NCI-H345 (cell line): Measurements from ENCODE around the gene RSAD2.

Experiments used
- DNase-seq: peaks from one replicate; lab custom pipeline; 2025; lab: John Stamatoyannopoulos, UW

RSAD2 gene

GRCh38 chr2:6905668-6906067 lies 28.1 kb downstream of the RSAD2 start:
- DNase-seq, result no peak

DNA sequence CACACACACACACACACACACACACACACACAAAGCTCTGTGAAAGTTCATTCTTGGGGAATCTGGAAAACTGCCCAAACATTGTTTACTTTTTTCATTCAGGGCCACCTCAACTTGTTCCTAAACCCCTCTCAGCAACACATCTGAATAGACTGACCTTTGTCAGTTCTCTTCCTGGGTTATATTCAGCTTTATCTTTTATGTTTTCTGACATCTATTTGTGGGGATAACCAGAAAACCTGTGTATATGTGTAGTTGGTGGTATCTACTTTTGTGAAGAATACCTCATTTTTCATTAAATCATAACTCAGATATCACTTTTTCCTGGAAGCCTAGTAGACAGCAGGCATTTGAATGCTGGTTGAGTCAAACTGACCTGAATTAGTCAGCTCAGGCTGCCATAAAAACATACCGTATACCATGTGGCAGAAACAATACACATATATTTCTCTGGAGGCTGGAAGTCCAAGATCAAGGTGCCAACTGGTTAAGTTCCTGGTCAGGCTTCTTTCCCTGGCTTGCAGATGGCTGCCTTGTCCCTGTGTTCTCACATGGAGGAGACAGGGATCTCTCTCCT lies 28.7 kb downstream of the RSAD2 start:
- peak; percentile 49 for DNase-seq

DNA sequence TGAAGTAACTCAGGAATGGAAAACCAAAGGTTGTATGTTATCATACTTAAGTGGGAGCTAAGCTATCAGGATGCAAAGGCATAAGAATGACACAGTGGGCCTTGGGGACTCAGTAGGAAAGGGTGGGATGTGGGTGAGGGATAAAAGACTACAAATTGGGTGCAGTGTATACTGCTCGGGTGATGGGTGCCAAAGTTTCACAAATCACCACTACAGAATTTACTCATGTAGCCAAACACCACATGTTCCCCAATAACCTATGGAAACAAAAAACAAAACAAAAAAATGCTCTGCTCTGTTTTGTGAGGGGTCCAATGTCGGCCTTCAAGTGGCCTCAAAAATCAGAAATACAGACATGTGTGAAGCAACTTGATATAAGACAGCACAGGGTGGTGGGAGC lies 30.7 kb downstream of the RSAD2 start:
- DNase-seq, result no peak

DNA sequence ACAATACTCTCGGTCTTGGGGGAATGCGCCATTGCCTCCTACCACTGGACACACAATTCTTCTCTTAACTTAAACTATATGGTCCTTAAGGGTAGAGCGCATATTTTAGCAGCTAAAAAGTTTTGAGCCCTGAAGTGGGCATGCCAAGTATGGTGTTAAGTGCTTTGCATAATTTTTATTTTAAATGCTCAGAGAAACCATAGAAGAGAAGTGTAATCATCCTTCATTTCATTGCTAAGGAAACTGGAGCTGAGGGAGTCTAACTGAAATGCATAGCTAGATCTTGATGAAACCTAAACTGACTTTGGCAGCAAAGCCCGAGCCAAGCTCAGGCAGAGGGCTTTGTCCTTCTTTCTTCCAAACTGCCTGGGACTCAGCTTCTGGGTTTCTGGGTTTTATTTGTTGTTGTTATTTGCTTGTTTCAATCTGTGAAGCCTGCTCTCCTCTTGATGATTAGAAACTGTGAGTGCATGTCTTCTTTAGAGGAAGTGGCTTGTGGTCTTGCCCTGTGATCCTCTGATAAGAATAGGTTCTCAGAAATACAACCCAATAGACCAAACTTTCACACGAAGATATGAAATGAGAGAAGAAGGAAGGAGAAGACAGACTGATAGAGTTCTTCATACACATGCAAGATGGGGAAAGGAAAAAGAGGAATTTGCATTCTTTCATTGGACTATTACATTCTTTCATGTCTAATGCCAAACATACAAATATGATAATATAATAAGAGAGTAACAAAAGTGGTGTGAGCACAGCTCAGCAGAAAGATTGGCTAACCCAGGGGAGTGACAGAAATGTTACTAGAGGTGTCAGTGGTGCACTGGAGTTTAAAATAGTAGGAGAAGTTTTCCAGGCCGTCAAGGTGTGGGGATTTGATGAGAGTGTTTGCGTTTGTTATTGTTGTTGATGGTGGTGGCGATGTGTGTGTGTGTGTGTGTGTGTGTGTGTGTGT lies 32.1 kb downstream of the RSAD2 start:
- DNase-seq, result no peak

DNA sequence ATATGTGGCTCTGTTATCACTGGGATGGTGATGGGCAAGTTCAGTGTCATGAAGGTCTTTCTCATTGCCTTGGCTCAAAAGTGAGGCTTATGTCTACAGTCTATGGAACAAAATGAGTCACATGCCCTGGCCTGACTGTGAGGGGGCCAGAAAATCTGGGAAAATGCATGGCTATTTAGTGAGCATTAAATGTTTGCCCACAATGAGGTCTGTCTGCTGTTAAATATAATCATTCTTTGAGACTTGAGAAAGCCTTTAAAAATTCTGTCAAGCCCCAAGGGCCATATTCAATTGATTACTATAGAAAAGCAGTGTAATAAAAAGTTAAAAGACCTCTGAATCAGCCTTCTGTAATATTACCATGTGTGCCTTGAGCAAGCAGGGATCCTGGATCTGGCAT lies 34.1 kb downstream of the RSAD2 start:
- no peak for DNase-seq

DNA sequence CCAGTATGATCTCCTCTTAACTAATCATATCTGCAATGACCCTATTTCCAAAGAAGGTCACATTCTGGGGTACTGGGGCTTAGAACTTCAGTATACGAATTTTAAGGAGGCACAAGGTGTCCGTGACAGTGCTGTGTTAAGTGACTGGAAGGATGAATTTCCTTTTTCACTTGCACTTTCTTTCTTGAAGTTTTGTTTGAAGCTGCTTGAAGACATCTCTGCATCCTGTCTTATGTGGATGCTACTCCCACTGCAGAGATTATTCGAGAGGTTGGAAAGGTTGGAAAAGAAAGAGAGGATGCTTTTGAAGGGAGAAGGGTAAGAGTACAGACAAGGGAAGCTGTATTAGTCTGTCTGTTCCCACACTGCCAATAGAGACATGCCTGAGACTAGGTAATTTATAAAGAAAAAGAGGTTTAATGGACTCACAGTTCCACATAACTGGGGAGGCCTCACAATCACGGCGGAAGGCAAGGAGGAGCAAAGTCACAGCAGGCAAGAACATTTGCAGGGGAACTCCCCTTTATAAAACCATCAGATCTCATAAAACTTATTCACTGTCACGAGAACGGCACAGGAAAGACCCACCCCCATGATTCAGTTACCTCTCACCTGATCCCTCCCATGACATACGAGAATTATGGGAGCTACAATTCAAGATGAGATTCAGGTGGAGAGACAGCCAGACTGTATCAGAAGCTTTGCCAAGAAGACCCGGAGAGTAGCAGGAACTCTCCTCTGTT lies 36.0 kb downstream of the RSAD2 start:
- no peak for DNase-seq

DNA sequence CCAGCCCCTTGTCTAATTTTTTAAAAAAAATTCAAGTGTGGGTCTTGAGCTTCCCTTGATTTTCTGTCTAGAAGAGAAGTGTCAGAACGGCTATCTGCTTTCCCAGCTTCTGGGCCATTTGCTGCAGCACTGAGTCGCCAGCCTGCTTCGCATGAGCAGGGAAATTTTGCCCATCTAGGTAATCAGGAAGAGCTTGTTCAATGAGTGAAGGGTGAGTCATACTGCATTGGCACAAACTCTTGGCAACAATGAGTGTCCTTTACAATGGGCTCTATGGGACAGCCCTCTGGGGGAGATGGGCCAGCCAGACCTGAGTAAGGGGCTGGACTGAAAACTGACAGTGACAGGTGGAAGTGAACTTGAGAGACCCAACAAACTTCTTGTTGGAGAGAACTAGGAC lies 37.3 kb downstream of the RSAD2 start:
- DNase-seq, result no peak

GRCh38 chr2:6915399-6915798 lies 37.8 kb downstream of the RSAD2 start:
- no peak for DNase-seq

- no peak for DNase-seq
Observed at GRCh38 chr2:6916224-6916623, 38.6 kb downstream of the RSAD2 start.

GRCh38 chr2:6916736-6917070 lies 39.1 kb downstream of the RSAD2 start:
- DNase-seq, result no peak

DNA sequence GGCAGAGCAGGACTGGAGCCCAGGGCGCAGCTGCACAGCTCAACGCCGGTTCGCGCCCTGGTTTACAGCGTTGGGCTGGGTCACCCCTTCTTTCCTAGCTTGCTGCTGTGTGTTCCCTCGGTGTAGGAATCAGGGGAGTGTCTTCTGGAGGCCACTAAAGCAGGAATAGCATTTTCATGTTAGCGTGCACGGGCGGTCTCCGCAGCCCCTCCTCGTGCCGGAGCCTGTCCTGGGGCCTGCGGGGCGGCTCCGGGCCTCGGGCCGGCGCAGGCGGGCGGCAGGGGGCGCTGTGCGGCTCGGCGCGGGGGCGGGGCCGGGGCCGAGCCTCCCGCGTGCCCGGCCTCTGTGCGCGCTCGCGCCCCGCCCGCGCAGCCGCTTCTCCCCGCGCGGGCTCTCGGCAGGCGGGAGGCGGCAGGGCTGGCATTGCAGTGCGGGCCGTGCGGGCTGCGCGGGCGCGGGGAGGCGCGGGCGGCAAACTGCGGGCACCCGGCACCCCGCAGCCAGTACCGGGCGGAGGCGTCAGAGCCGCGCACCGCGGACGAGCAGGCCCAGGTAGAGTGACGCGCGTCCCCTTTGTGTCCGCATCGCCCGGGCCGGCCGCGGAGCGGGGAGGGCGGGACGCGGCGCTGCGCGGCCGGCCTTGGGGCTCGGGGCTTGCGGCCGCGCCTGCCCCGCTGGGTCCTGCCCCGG lies 39.6 kb downstream of the RSAD2 start, which contains the start of gene RNF144A:
Gene RNF144A, plus strand, starts transcription at position 342 of the 690 bp plus-strand sequence. CDS start 79,515 bp downstream, outside the sequence.
- peak; percentile 82 for DNase-seq

DNA sequence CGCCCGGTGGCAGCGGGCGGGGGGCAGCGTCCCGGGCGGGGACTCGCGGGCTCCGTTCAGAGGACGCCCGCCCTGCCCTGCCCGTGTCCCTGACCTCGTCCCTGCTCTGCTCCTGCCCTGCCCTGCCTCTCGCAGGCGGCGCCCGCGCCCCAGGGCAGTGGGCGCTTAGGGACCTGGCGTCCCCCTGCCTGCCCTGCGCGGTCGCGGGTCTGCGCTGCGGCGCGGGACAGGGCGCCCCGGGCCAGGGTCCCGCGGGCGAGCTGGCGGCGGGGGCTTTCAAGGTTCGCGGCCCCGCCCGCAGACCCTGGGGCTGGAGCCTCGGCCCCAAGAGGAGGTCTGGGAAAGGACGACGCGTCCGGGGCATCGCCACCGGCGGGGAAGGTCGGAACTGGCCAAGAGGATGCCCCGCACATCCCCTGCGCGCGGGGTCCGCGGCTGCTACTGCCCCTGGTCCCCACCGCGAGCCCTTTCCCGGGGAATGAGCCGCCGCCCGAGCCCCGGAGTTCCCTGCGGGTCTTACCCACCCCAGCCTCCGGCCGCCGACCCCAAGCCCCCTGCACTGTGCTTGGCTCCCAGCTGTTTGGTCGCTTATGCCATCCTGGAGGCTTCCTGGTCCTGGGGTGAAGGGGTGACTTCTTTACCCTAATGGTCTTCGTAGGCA lies 40.3 kb downstream of the RSAD2 start:
- DNase-seq, result no peak

DNA sequence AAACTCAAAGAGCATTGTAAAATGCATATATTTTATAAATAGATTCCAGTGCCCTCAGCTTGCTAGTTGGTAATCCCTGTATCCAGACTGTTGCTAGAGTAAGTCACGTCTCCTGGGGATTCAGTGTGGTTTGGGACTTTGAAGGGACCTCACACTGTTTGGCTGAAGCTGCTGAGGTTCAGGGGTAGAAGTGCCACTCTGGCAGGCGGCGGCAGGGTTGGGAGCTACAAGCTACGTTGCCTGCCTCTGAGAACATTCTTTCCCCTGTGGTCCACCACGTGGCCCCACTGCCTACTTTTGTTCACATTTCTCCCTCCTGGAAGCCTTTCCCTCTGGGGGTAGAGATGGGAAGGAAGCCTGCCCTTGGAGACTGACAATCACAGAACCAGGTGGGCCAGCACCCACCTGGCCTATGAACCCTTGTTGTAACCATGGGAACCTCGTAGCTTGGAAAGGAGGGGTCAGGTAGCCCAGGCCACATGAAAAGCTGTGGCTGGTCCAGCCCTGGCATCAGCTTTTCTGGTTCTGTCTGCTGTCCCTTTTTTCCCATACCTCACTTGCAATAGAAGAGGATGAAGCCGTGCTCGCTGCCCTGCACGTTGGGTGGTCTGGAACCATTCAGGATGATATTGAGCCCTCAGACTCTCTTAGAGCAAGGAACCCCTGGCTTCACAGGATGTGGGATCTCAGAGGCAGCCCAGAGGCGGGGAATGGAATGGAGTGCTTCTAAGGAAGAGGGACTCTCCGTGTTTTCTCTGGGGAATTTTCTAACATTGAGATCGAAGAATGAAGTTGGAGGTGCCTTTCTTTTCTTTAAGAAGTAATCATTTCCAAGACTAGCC lies 42.5 kb downstream of the RSAD2 start:
- no peak for DNase-seq

- DNase-seq, result no peak
Observed at GRCh38 chr2:6920743-6921064, 43.1 kb downstream of the RSAD2 start.

DNA sequence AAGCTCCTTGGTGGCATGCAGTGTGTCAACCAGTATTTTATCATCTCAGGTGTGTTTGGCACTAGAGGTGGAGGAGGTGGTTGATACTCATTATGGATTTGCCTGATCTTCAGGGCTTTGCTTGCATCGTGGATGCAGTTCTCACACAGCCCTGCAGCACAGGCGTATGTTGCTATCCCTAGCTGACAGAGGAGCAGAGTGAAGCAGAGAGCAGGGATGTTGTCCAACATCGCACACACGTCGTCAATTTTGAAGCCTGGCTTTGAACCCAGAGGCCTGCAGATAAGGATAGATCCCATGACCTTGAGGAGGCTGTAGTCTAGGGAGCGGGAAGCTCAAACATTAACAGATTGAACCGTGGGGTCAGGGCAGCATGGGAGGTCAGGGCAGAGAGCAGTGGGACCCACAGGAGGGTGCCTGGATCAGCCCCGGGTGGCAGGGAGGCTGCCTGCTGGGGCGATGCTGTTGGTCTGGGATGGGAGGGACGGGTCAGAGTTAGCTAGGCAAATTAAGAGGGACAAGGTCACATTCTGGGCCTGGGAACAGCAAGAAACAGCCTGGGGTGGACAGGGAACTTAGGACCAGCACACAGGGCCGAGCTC lies 43.8 kb downstream of the RSAD2 start:
- no peak for DNase-seq

DNA sequence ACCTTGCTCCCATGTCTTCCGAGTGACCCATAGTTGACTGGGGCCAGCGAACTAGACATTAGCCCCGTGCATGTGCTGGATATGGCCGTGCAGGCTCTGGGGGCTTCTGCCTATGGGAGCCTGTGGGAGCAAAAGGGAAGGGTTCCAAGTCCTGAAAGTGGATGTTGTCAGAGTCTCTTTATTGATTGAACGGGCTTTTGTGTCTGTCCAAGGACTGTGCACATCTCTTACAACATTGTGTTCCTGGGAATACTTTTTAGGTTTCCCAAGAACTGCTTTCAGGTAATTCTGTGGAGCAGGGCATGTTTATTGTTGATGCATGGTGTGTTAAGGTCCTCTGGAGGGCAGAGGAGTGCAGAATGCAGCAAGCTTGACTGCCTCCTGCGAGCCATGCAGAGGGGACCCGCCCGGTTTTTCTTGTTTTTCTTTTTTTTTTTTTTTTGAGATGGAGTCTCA lies 44.7 kb downstream of the RSAD2 start:
- DNase-seq, result no peak

DNA sequence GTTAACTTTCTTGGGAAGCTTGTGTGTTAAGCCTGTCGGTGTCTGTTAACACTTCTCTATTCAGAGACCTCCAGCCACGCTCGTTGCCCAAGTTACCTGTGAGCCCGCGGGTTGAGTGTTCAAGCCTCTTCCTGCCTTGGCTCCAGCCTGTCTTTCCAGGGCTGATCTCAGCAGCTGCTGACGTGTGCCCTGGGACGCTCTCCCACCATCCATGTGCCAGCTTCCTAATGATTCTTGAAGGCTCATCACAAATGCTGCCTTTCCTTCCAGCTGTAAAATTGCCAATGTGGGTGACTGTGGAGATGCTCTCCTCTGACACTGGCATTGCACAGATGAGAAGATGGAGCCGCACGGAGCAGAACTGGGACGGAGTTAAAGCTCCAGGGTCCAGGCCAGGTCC lies 45.7 kb downstream of the RSAD2 start:
- DNase-seq, result no peak

DNA sequence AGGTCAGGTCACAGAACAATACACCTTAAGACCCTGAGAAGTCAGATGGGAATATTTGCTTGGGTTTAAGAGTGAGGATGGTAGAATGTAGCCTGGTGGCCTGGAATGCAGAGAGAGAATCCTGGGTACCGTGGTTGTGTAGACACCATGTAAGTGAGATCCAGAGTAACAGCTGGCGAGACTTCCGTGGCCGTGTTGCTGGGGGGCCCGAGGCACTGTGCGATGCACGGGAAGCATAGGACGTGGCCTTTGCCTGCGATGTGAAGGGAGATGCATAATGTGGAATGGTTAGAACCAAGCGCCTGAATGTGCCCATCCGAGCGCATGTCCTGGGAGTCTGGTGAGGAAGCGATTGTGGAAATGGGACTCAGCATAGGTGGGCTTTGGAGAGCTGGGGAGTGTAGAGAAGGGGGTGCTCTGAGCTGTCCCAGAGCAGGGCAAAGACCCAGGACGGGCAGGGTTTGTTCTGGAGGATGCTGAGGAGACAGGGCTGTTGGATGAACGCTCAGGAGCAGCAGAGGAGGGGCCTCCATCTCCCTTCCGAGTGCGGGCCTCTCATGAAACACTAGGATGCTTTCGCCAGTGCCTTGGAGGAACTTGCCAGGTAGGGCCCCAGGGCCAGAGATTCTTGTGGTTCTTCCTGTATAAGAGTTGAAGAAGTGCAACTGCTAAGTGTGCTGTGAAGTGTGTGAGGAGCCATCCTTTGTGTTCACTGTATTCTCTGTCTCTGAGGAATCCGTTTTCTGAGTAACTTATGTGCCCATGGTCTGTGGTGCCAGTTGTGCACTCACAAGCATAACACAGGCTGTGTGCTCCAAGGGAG lies 46.7 kb downstream of the RSAD2 start:
- no peak for DNase-seq

GRCh38 chr2:6924924-6925409 lies 47.4 kb downstream of the RSAD2 start:
- no peak for DNase-seq
